ENCODE results near the gene SLIT1. TPM values are rescaled to one million over a fixed set of nuclear protein-coding genes. Genes with fewer than 3 reads are reported as not detected.
"Not testable (repeated sequence)": the region's sequence is repeated elsewhere in the genome, so short reads cannot be mapped to it uniquely, and the experiment has no call there.

SLIT1 gene
- total and polyA plus RNA-seq, 8 donors, result 0.20 to 7.0 (median 3.7) TPM

DNA sequence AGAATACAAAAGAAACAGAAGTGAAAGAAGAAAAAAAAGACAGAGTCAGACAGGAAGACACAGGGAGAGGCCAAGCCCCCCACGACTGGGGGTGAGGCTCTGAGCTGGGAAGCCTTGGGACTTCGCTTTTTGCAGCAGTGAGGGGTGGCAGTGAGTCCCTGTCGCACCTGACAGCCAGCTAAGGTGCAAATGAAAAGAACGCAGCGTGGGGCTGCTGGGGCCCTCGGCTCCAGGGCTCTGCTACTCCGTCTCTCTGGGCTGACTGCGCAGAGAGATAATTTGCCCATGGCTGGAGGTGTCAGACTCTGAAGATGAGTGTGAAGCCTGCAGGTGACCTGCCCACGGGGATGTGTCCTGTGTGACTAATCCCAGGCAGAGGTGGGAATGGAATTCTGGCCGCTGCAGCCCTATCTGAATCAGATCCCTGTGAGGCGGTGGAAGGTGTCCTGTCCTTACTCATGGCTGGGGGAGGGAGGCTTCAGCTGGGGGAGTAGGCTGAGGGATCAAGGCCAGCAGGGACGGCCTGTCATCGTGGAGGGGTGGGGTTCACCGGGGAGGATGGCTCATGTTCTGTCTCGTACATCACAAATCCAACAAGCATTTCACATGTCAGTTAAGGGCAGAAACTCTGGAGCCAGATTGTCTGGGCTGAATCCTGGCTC lies 96.4 kb downstream of the SLIT1 start:
- Histone ChIP-seq H3K9me3 (no peaks in the 10 kb centered on the region), H3K36me3 (no peaks in the 10 kb centered on the region), H3K4me1 (no peaks in the 10 kb centered on the region), H3K4me3 (no peak overlapping the region), H3K27me3 (peaks cover 0 to 52% of the 10 kb centered on the region in 2 donors), H3K27ac (no peak overlapping the region)
- TF ChIP-seq, protein P1, sequence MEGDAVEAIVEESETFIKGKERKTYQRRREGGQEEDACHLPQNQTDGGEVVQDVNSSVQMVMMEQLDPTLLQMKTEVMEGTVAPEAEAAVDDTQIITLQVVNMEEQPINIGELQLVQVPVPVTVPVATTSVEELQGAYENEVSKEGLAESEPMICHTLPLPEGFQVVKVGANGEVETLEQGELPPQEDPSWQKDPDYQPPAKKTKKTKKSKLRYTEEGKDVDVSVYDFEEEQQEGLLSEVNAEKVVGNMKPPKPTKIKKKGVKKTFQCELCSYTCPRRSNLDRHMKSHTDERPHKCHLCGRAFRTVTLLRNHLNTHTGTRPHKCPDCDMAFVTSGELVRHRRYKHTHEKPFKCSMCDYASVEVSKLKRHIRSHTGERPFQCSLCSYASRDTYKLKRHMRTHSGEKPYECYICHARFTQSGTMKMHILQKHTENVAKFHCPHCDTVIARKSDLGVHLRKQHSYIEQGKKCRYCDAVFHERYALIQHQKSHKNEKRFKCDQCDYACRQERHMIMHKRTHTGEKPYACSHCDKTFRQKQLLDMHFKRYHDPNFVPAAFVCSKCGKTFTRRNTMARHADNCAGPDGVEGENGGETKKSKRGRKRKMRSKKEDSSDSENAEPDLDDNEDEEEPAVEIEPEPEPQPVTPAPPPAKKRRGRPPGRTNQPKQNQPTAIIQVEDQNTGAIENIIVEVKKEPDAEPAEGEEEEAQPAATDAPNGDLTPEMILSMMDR (IDR thresholded peaks at IDR 0.05), result no peak
- intact Hi-C loops (cut with DNase I), result no loop called here
- DNase-seq (no peak), ATAC-seq (no peak)

DNA sequence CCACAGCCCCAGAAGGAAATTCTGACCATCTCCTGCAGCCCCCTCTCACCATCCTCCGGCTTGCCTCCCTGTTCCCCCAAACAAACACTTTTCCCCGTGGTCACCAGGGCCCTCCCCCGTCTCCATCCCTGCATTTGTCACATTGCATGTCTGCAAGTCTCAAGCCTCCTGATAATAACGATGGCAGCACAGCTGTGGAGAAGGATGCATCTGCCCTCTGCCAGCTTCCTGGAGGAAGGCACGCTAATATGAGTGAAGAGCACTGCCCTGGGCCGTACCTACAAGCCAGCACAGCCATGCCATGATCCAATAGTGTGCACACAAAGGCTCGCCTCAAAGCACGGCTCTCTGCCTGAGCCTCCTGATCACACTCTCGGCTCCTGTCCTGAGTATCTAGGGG lies 98.5 kb downstream of the SLIT1 start:
- Histone ChIP-seq H3K9me3 (no peaks in the 10 kb centered on the region), H3K4me1 (no peaks in the 10 kb centered on the region), H3K4me3 (no peak overlapping the region), H3K27ac (no peak overlapping the region), H3K27me3 (peaks cover 0 to 53% of the 10 kb centered on the region in 2 donors), H3K36me3 (no peaks in the 10 kb centered on the region)
- DNase-seq, result no peak
- no peak for ATAC-seq
- TF ChIP-seq, protein P1 (IDR thresholded peaks at IDR 0.05), result no peak
- intact Hi-C loops (cut with DNase I), result no loop called here

DNA sequence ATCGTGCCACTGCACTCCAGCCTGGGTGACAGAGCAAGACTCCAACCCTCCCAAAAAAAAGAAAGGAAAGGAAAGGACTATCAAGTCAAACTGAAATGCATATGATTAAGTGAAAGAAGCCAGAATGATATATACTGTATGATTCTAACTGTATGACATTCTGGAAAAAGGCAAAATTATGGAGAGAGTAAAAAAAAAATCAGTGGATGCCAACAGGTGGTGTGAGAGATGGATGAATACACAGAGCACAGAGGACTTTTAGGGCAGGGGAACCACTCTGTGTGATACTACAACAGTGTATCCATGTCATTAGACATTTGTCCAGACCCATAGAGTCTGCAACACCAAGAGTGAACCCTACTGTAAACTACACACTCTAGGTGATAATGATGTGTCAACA lies 99.2 kb downstream of the SLIT1 start:
- TF ChIP-seq, protein P1 (IDR thresholded peaks at IDR 0.05), result no peak
- intact Hi-C loops (cut with DNase I), result no loop called here
- H3K36me3 ChIP-seq, result no peaks in the 10 kb centered on the region
- peaks cover 0 to 60% of the 10 kb centered on the region in 2 donors for H3K27me3 ChIP-seq
- H3K4me1 ChIP-seq, result no peaks in the 10 kb centered on the region
- H3K27ac ChIP-seq, result no peak overlapping the region
- no peak for DNase-seq
- no peak overlapping the region for H3K4me3 ChIP-seq
- no peak for ATAC-seq
- no peaks in the 10 kb centered on the region for H3K9me3 ChIP-seq

DNA sequence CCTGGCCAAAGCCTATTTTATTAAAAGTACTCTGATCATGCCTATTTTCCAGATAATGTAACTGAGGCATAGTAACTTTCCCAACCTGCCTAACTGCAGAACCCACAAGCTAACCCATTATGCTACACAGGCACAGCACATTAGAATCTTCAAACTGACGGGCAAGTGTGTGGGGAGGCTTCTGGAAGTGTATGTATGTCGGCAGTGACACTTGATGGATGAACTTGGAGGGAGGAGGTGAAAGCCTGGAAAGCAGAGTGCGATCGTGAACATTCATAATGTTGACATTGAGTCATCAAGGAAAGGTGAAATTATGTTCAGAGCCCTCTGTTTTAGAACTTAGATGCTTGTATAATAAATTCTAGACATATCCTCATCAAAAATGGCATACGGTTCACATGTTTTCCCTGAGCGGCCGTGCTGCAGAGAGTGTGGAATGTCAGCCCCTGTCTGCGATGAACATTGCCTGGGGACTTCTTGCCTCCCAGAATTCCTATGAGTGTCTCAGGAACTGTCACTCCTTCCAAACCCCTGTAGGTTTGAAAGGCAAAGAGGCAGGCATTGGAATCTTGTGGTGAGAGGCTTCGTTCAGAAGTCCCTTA lies 102.4 kb downstream of the SLIT1 start:
- no peak for DNase-seq
- TF ChIP-seq, protein P1 (IDR thresholded peaks at IDR 0.05), result no peak
- Histone ChIP-seq H3K27ac (no peak overlapping the region), H3K27me3 (peaks cover 0 to 56% of the 10 kb centered on the region in 2 donors), H3K36me3 (no peaks in the 10 kb centered on the region), H3K4me1 (no peaks in the 10 kb centered on the region), H3K9me3 (no peaks in the 10 kb centered on the region), H3K4me3 (no peak overlapping the region)
- intact Hi-C loops (cut with DNase I), result no loop called here
- ATAC-seq, result no peak

DNA sequence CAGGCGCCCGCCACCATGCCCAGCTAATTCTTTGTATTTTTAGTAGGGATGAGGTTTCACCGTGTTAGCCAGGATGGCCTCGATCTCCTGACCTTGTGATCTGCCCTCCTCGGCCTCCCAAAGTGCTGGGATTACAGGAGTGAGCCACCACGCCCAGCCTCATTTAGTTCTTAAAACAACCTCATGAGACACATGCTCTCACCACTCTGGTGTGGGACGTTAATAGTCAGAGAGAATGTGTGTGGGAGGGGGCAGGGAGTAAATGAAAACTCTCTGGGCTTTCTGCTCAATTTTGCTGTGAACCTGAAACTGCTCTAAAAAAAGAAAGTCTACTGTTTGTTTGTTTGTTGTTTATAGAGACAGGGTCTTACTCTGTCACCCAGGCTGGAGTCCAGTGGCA lies 103.2 kb downstream of the SLIT1 start:
- H3K4me1 ChIP-seq; H3K4me3 ChIP-seq; ATAC-seq; H3K9me3 ChIP-seq; DNase-seq; H3K36me3 ChIP-seq; H3K27ac ChIP-seq; intact Hi-C loops (cut with DNase I): not testable (repeated sequence)
- H3K27me3 ChIP-seq, result peaks cover 0 to 52% of the 10 kb centered on the region in 2 donors
